RWPE1 (cell line): ENCODE measurements around the gene SOWAHD.
"Not testable (repeated sequence)": the region's sequence is repeated elsewhere in the genome, so short reads cannot be mapped to it uniquely, and the experiment has no call there.

Experiments
- CTCF ChIA-PET: fragments of 350-600 bp; sonication (Branson Sonifier 250); formaldehyde crosslinking; extraction: SDS; loops from one replicate; lab custom pipeline; 2021; lab: Yijun Ruan, JAX
- POLR2A ChIA-PET: fragments of 400-600 bp; formaldehyde crosslinking; extraction: SDS; loops from one replicate; lab custom pipeline; 2020; ENCODE audit warnings: antibody characterized with exemption; ENCODE audit not compliant: low non-redundant PET; lab: Yijun Ruan, JAX
- DNase-seq: peaks from one replicate; pipeline ENCODE4 v3.0.0; 2012; ENCODE audit warnings: low spot score
- H3K27ac ChIP-seq: fragments of 450-650 bp; 2 replicates; pipeline ENCODE4 v1.5.1; 2017
- TF ChIP-seq, protein P1 (sequence below): fragments of 450-650 bp; conservative IDR thresholded peaks from 2 replicates; pipeline ENCODE4 v1.5.1; 2017; ENCODE audit warnings: low read depth, mild to moderate bottlenecking

The SOWAHD gene

DNA sequence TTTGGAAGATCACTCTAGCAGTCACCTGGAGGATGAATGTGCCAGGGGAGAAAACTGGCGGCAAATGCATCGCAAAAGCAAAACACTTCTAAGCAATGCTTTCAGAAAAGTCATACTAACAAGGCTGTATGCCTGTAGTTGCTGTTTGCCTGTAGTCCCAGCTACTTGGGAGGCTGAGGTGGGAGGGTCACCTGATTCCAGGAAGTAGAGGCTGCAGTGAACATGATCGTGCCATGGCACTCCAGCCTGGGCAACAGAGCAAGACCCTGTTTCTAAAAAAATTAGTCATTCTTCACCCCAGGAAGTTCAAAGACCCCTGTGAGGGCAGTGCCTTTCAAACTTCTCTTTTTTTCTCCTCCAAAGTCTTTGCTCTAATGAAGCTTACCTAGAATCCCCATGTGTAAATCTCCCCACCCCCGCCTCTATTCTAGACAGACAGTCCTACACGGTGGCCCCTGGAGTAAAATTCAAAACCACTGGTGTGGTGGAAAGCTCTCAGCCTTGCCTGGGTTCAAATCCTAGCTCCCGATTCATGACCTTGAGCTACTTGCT lies 5.5 kb downstream of the SOWAHD start:
- ChIA-PET CTCF (interaction anchor here (0.5 kb wide), 1 partner anchor 61 kb away, joined by 4 read pairs; no protein-coding TSS in a partner anchor), POLR2A (no interaction called here)
- no peak for DNase-seq
- no peak overlapping the region for H3K27ac ChIP-seq
- TF ChIP-seq, protein P1, sequence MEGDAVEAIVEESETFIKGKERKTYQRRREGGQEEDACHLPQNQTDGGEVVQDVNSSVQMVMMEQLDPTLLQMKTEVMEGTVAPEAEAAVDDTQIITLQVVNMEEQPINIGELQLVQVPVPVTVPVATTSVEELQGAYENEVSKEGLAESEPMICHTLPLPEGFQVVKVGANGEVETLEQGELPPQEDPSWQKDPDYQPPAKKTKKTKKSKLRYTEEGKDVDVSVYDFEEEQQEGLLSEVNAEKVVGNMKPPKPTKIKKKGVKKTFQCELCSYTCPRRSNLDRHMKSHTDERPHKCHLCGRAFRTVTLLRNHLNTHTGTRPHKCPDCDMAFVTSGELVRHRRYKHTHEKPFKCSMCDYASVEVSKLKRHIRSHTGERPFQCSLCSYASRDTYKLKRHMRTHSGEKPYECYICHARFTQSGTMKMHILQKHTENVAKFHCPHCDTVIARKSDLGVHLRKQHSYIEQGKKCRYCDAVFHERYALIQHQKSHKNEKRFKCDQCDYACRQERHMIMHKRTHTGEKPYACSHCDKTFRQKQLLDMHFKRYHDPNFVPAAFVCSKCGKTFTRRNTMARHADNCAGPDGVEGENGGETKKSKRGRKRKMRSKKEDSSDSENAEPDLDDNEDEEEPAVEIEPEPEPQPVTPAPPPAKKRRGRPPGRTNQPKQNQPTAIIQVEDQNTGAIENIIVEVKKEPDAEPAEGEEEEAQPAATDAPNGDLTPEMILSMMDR = no peak

DNA sequence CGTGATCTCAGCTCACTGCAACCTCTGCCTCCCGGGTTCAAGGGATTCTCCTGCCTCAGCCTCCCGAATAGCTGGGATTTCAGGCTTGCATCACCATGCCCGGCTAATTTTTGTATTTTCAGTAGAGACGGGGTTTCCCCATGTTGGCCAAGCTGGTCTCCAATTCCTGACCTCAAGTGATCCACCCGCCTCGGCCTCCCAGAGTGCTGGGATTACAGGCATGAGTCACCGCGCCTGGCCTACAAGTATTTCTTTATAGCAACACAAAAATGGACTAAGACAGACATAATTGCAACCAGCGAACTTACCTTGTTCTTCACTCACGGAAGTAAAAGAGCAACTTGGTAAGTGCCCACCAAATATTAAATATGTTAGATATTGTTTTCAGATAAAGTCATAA lies 10.0 kb downstream of the SOWAHD start:
- DNase-seq, CTCF ChIA-PET, H3K27ac ChIP-seq, POLR2A ChIA-PET: not testable (repeated sequence)

DNA sequence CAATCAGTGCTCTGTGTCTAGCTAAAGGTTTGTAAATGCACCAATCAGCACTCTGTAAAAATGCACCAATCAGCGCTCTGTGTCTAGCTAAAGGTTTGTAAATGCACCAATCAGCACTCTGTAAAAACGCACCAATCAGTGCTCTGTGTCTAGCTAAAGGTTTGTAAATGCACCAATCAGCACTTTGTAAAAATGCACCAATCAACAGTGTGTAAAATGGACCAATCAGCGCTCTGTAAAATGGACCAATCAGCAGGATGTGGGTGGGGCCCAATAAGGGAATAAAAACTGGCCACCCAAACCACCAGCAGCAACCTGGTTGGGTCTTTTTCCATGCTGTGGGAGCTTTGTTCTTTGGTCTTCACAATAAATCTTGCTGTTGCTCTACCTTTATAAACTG lies 11.0 kb downstream of the SOWAHD start:
- CTCF ChIA-PET, DNase-seq, H3K27ac ChIP-seq, POLR2A ChIA-PET: not testable (repeated sequence)

DNA sequence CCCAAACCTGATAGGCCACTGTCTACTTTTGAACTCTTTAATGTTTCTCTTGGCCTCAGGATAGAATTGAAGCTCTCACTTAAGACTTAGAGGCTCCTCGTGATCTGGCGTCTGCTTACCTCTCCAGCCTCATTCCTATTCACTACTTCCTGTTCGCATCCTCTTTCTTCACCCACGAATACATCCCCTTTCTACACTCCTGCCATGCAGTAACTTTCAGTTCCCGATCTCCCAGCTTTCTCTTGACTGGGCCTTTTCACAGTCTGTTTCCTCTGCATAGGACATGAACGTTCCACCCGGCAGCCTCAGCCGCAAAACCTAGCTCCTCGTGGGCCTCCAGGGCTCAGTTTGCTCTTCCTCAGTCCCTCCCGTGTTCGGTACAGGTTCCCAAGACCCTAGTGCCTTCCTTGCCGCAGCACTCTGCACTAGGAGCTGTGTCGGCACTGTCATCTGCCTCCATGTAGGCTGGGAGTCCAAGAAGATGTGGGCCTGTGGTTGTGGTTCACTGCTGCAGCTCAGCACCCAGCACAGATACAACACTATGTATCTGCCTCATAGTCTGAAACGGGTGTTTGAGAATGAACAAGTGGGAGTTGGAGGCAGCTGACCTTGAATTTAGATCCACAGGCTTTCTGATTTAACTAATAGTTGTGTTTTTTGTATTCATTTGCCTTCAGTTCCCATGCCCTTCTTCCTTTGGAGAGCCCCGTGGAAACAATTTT lies 17.3 kb downstream of the SOWAHD start:
- POLR2A ChIA-PET = no interaction called here
- H3K27ac ChIP-seq = no peak overlapping the region
- no peak for DNase-seq
- CTCF ChIA-PET = no interaction called here
- TF ChIP-seq, protein P1 = no peak

DNA sequence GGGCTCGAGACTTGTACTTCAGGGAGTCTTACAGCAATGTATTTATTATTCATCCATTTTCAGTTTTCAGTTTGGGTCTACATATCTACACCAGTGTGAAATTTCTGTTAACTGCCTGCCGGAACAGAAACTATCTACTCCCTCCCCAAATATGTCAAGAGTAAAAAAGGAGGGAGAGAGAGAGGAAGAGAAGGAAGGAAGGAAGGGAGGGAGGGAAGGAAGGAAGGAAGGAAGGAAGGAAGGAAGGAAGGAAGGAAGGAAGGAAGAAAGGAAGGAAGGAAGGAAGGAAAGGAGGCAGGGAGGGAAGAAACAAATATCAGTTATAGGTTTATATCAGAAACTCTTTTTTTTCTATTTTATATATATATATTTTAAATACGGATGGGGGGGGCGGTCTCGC lies 20.4 kb downstream of the SOWAHD start:
- DNase-seq = no peak
- ChIA-PET POLR2A (no interaction called here), CTCF (no interaction called here)
- TF ChIP-seq, protein P1 = no peak
- H3K27ac ChIP-seq = no peak overlapping the region

DNA sequence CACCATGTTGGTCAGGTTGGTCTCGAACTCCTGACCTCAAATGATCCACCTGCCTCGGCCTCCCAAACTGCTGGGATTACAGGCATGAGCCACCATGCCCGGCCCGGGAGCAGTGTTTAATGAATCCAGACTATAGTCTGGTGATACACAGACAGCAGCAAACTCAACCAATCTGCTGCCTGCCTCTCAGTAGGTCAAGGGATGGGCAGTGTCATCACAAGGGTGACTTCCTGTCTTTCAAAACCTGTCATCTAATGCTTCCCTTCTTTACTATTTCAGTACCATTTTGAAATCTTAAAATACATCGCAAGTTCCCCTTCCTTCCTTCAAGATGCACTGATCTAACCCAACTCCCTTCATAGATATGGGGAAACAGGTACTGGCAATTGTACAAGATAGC lies 24.6 kb downstream of the SOWAHD start:
- no peak for DNase-seq
- POLR2A ChIA-PET = no interaction called here
- TF ChIP-seq, protein P1 = no peak
- CTCF ChIA-PET = no interaction called here
- H3K27ac ChIP-seq = no peak overlapping the region

DNA sequence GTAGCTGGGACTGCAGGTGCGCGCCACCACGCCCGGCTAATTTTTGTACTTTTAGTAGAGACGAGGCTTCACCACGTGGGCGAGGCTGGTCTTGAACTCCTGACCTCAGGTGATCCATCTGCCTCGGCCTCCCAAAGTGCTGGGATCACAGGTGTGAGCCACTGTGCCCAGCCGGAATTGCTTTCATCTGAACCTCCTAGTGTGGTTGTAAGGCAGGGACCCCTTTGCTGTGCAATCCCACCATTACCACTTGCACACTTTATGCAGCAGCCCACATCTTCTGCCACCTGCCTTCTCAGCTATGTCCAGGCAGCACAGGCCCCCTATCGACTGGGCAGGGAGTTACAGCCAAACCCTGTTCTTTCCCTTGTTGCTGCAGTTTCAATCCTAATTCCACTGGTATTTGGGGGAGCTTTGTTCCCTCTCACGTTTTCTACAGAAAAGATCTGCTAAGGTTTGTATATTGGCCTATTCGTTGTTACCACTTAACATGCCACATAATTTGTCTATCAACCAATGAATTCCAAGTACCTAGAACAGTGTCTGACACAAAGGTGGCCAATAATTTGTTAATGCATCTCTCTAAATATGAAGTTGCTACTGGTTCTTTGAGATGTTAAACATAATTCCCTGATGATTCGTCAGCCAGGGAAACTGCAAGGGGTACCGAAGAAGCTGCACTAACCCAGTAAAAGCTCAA lies 26.5 kb downstream of the SOWAHD start:
- no peak overlapping the region for H3K27ac ChIP-seq
- TF ChIP-seq, protein P1 = no peak
- POLR2A ChIA-PET = no interaction called here
- DNase-seq = no peak
- CTCF ChIA-PET = no interaction called here
